Brain pericyte (primary cell): ENCODE results near the gene CASP3.
"Not testable (repeated sequence)": the region's sequence is repeated elsewhere in the genome, so short reads cannot be mapped to it uniquely, and the experiment has no call there.

Experiments
- DNase-seq: peaks from one replicate; pipeline ENCODE4 v3.0.0-alpha.2; 2012; ENCODE audit warnings: low read depth, low spot score

CASP3 gene

GRCh38 chr4:184636144-184636543 lies 13.1 kb downstream of the CASP3 start:
- DNase-seq, result no peak

GRCh38 chr4:184635381-184635780 lies 13.9 kb downstream of the CASP3 start:
- no peak for DNase-seq

GRCh38 chr4:184632842-184633241 lies 16.4 kb downstream of the CASP3 start:
- DNase-seq, result no peak

GRCh38 chr4:184628103-184628502 lies 21.1 kb downstream of the CASP3 start:
- no peak for DNase-seq

GRCh38 chr4:184625783-184626596 lies 23.3 kb downstream of the CASP3 start:
- DNase-seq, result not testable (repeated sequence)

- no peak for DNase-seq
Observed at GRCh38 chr4:184624972-184625554, 24.2 kb downstream of the CASP3 start.

- not testable (repeated sequence) for DNase-seq
Observed at GRCh38 chr4:184624504-184624903, 24.7 kb downstream of the CASP3 start.

GRCh38 chr4:184621518-184621917 lies 27.7 kb downstream of the CASP3 start:
- DNase-seq, result no peak

GRCh38 chr4:184620212-184620867 lies 28.9 kb downstream of the CASP3 start:
- no peak for DNase-seq

- no peak for DNase-seq
Observed at GRCh38 chr4:184617600-184618196, 31.5 kb downstream of the CASP3 start.

GRCh38 chr4:184616633-184617551 lies 32.4 kb downstream of the CASP3 start:
- DNase-seq, result no peak

GRCh38 chr4:184616168-184616567 lies 33.1 kb downstream of the CASP3 start:
- DNase-seq, result not testable (repeated sequence)

- DNase-seq, result no peak
Observed at GRCh38 chr4:184614509-184614908, 34.7 kb downstream of the CASP3 start.

GRCh38 chr4:184613405-184613804 lies 35.8 kb downstream of the CASP3 start:
- no peak for DNase-seq

- DNase-seq, result no peak
Observed at GRCh38 chr4:184612074-184612473, 37.2 kb downstream of the CASP3 start.

GRCh38 chr4:184607429-184607828 lies 41.8 kb downstream of the CASP3 start:
- not testable (repeated sequence) for DNase-seq

GRCh38 chr4:184602857-184603256 lies 46.4 kb downstream of the CASP3 start:
- DNase-seq, result not testable (repeated sequence)

- DNase-seq, result not testable (repeated sequence)
Observed at GRCh38 chr4:184600982-184601381, 48.3 kb downstream of the CASP3 start.

GRCh38 chr4:184599492-184600135 lies 49.6 kb downstream of the CASP3 start:
- no peak for DNase-seq

GRCh38 chr4:184598753-184599491 lies 50.3 kb downstream of the CASP3 start:
- no peak for DNase-seq
